HepG2 (cell line): Measurements from ENCODE around the gene DENND10. TPM values are rescaled to one million over a fixed set of nuclear protein-coding genes. Genes with fewer than 3 reads are reported as not detected.

Experiments used
- KLF12 ChIP-seq: sonication (generic); formaldehyde crosslinking; IDR thresholded peaks from 2 replicates; pipeline ENCODE4 v1.4.0; 2020; ENCODE audit warnings: missing genetic modification reagents, borderline replicate concordance
- KLF13 ChIP-seq: sonication (generic); formaldehyde crosslinking; IDR thresholded peaks from 2 replicates; pipeline ENCODE4 v1.4.0; 2020; ENCODE audit warnings: mild to moderate bottlenecking, missing genetic modification reagents
- MAFK ChIP-seq, 2 experiments: IDR thresholded peaks in 1 of 2; conservative IDR thresholded peaks in 1 of 2; 2 replicates each; pipeline ENCODE4 v1.6.1; 2011; ENCODE audit warnings: improper control_type of control experiment in 2 of 2, low read length in 2 of 2
- NFE2L1 ChIP-seq: sonication (generic); formaldehyde crosslinking; IDR thresholded peaks from 2 replicates; pipeline ENCODE4 v1.4.0; 2020; ENCODE audit warnings: missing genetic modification reagents, mild to moderate bottlenecking, borderline replicate concordance
- SMAD3 ChIP-seq: sonication (generic); formaldehyde crosslinking; IDR thresholded peaks from 2 replicates; pipeline ENCODE4 v1.4.0; 2020; ENCODE audit warnings: missing genetic modification reagents
- TBL1XR1 ChIP-seq: fragments of 150-350 bp; IDR thresholded peaks from 2 replicates; pipeline ENCODE4 v1.6.1; 2014; ENCODE audit warnings: borderline replicate concordance, low read length; ENCODE audit not compliant: partially characterized antibody
- TCF7L2 ChIP-seq: IDR thresholded peaks from 2 replicates; pipeline ENCODE4 v1.6.1; 2011; ENCODE audit warnings: mild to moderate bottlenecking, low read depth, low read length, moderate library complexity
- YEATS2 ChIP-seq: sonication (generic); formaldehyde crosslinking; IDR thresholded peaks from 2 replicates; pipeline ENCODE4 v1.4.0; 2020; ENCODE audit warnings: missing genetic modification reagents, borderline replicate concordance
- ZNF10 ChIP-seq: sonication (generic); formaldehyde crosslinking; IDR thresholded peaks from 2 replicates; pipeline ENCODE4 v1.4.0; 2020; ENCODE audit warnings: mild to moderate bottlenecking, low read depth, missing genetic modification reagents, borderline replicate concordance
- ZNF263 ChIP-seq: sonication (generic); formaldehyde crosslinking; IDR thresholded peaks from 2 replicates; pipeline ENCODE4 v1.4.0; 2020; ENCODE audit warnings: missing genetic modification reagents
- ZNF350 ChIP-seq: sonication (generic); formaldehyde crosslinking; IDR thresholded peaks from 2 replicates; pipeline ENCODE4 v1.4.0; 2020; ENCODE audit warnings: mild to moderate bottlenecking, low read depth, missing genetic modification reagents, borderline replicate concordance
- ZNF562 ChIP-seq: sonication (generic); formaldehyde crosslinking; IDR thresholded peaks from 2 replicates; pipeline ENCODE4 v1.8.0; 2022; ENCODE audit warnings: missing genetic modification reagents, borderline replicate concordance
- polyA plus RNA-seq, 8 experiments: library from polyadenylated mRNA; depleted of rRNA in 3 of 8; stranded (reverse) in 7 of 8; unstranded in 1 of 8; fragments of >200 nt; fragmentation: Illumina TruSeq in 4 of 8; extraction: Trizol in 4 of 8; gene quantifications; 2 replicates each; pipeline versions ENCODE4 v1.2.1 to v1.2.3, GENCODE V29; 2011 to 2016; ENCODE audit warnings: low read depth in 4 of 8, missing spikeins in 1 of 8, mixed read lengths in 1 of 8; ENCODE audit not compliant: insufficient read depth in 1 of 8
- total RNA-seq, 5 experiments: library from RNA; depleted of rRNA; stranded (reverse); fragments of >200 nt; fragmentation: Illumina TruSeq; extraction: Trizol; gene quantifications; 2 replicates each; pipeline ENCODE4 v1.2.3, GENCODE V29; 2016; ENCODE audit warnings: low read depth in 1 of 5
- TF ChIP-seq, protein P1 (sequence below): sonication (generic); formaldehyde crosslinking; IDR thresholded peaks from 2 replicates; pipeline ENCODE4 v1.5.1; 2020; ENCODE audit warnings: mild to moderate bottlenecking, missing genetic modification reagents
- TF ChIP-seq, protein P2 (sequence below): sonication (generic); formaldehyde crosslinking; conservative IDR thresholded peaks from 2 replicates; pipeline ENCODE4 v1.4.0; 2020; ENCODE audit warnings: missing genetic modification reagents
- TF ChIP-seq, protein P3 (sequence below): sonication (generic); formaldehyde crosslinking; conservative IDR thresholded peaks from 2 replicates; pipeline ENCODE4 v1.5.0; 2020; ENCODE audit warnings: missing genetic modification reagents
- TF ChIP-seq, protein P4 (sequence below): sonication (generic); formaldehyde crosslinking; IDR thresholded peaks from 2 replicates; pipeline ENCODE4 v1.4.0; 2020; ENCODE audit warnings: mild to moderate bottlenecking, missing genetic modification reagents
- TF ChIP-seq, protein P5 (sequence below): sonication (generic); formaldehyde crosslinking; IDR thresholded peaks from 2 replicates; pipeline ENCODE4 v1.4.0; 2020; ENCODE audit warnings: mild to moderate bottlenecking, missing genetic modification reagents
- TF ChIP-seq, protein P6 (sequence below): sonication (generic); formaldehyde crosslinking; IDR thresholded peaks from 2 replicates; pipeline ENCODE4 v1.9.0; 2022; ENCODE audit warnings: missing genetic modification reagents, mild to moderate bottlenecking, borderline replicate concordance

DENND10 gene
- total and polyA plus RNA-seq, 2 of the 13 experiments (the other 11 are each of a cell fraction or from before 2014, with no cell fraction given), result 43.7 to 78.8 TPM

DNA sequence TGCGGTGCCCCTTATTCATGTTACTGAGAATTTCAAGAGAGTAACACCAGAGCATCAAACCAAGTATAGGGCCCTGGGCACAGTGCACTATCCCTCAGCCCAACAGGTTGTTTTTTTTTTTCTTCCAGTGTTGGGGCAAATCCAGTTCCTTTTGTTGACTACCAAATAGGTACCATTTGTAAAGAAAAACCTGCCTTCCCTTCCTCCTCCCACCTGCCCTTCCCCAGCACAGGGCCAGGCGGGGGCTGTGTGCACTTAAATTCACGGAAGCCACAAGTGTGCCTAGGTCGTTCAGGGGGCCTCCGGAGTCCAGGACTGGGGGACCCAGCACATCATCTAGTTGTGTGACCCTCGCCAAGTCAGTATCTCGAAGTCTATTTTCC lies 62.2 kb downstream of the DENND10 start (continued):
- TF ChIP-seq, protein P1, sequence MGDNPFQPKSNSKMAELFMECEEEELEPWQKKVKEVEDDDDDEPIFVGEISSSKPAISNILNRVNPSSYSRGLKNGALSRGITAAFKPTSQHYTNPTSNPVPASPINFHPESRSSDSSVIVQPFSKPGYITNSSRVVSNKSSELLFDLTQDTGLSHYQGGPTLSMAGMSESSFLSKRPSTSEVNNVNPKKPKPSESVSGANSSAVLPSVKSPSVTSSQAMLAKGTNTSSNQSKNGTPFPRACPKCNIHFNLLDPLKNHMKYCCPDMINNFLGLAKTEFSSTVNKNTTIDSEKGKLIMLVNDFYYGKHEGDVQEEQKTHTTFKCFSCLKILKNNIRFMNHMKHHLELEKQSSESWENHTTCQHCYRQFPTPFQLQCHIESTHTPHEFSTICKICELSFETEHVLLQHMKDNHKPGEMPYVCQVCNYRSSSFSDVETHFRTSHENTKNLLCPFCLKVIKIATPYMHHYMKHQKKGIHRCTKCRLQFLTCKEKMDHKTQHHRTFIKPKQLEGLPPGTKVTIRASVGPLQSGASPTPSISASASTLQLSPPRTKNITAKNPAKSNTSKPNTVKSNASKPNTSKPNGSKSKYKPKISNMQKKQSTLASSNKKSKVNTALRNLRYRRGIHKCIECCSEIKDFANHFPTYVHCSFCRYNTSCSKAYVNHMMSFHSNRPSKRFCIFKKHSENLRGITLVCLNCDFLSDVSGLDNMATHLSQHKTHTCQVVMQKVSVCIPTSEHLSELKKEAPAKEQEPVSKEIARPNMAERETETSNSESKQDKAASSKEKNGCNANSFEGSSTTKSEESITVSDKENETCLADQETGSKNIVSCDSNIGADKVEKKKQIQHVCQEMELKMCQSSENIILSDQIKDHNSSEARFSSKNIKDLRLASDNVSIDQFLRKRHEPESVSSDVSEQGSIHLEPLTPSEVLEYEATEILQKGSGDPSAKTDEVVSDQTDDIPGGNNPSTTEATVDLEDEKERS (CRISPR knock-in tag), result no peak
- no peak for TF ChIP-seq SMAD3
- TF ChIP-seq KLF13 (CRISPR knock-in tag), result no peak
- TF ChIP-seq, protein P2, sequence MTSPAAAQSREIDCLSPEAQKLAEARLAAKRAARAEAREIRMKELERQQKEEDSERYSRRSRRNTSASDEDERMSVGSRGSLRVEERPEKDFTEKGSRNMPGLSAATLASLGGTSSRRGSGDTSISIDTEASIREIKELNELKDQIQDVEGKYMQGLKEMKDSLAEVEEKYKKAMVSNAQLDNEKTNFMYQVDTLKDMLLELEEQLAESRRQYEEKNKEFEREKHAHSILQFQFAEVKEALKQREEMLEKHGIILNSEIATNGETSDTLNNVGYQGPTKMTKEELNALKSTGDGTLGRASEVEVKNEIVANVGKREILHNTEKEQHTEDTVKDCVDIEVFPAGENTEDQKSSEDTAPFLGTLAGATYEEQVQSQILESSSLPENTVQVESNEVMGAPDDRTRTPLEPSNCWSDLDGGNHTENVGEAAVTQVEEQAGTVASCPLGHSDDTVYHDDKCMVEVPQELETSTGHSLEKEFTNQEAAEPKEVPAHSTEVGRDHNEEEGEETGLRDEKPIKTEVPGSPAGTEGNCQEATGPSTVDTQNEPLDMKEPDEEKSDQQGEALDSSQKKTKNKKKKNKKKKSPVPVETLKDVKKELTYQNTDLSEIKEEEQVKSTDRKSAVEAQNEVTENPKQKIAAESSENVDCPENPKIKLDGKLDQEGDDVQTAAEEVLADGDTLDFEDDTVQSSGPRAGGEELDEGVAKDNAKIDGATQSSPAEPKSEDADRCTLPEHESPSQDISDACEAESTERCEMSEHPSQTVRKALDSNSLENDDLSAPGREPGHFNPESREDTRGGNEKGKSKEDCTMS, result no peak
- TF ChIP-seq ZNF350 (CRISPR knock-in tag), result no peak
- TF ChIP-seq TCF7L2, result no peak
- TF ChIP-seq, protein P3, sequence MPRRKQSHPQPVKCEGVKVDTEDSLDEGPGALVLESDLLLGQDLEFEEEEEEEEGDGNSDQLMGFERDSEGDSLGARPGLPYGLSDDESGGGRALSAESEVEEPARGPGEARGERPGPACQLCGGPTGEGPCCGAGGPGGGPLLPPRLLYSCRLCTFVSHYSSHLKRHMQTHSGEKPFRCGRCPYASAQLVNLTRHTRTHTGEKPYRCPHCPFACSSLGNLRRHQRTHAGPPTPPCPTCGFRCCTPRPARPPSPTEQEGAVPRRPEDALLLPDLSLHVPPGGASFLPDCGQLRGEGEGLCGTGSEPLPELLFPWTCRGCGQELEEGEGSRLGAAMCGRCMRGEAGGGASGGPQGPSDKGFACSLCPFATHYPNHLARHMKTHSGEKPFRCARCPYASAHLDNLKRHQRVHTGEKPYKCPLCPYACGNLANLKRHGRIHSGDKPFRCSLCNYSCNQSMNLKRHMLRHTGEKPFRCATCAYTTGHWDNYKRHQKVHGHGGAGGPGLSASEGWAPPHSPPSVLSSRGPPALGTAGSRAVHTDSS, result no peak
- TF ChIP-seq NFE2L1 (CRISPR knock-in tag), result no peak
- TF ChIP-seq ZNF562 (CRISPR knock-in tag), result no peak
- no peak for TF ChIP-seq TBL1XR1
- TF ChIP-seq, protein P4, sequence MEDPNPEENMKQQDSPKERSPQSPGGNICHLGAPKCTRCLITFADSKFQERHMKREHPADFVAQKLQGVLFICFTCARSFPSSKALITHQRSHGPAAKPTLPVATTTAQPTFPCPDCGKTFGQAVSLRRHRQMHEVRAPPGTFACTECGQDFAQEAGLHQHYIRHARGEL (CRISPR knock-in tag), result no peak
- TF ChIP-seq ZNF10, result no peak
- TF ChIP-seq, protein P5, sequence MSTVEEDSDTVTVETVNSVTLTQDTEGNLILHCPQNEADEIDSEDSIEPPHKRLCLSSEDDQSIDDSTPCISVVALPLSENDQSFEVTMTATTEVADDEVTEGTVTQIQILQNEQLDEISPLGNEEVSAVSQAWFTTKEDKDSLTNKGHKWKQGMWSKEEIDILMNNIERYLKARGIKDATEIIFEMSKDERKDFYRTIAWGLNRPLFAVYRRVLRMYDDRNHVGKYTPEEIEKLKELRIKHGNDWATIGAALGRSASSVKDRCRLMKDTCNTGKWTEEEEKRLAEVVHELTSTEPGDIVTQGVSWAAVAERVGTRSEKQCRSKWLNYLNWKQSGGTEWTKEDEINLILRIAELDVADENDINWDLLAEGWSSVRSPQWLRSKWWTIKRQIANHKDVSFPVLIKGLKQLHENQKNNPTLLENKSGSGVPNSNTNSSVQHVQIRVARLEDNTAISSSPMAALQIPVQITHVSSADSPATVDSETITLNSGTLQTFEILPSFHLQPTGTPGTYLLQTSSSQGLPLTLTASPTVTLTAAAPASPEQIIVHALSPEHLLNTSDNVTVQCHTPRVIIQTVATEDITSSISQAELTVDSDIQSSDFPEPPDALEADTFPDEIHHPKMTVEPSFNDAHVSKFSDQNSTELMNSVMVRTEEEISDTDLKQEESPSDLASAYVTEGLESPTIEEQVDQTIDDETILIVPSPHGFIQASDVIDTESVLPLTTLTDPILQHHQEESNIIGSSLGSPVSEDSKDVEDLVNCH (CRISPR knock-in tag), result no peak
- TF ChIP-seq, protein P6, sequence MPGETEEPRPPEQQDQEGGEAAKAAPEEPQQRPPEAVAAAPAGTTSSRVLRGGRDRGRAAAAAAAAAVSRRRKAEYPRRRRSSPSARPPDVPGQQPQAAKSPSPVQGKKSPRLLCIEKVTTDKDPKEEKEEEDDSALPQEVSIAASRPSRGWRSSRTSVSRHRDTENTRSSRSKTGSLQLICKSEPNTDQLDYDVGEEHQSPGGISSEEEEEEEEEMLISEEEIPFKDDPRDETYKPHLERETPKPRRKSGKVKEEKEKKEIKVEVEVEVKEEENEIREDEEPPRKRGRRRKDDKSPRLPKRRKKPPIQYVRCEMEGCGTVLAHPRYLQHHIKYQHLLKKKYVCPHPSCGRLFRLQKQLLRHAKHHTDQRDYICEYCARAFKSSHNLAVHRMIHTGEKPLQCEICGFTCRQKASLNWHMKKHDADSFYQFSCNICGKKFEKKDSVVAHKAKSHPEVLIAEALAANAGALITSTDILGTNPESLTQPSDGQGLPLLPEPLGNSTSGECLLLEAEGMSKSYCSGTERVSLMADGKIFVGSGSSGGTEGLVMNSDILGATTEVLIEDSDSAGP (CRISPR knock-in tag), result 0 out of 2 replicates have a peak, but pooled peaks have one; percentile 11
- 0 out of 2 replicates have a peak, but pooled peaks have one; percentile 15 for TF ChIP-seq KLF12
- 0 out of 2 replicates have a peak, but pooled peaks have one; percentile 0 for TF ChIP-seq YEATS2 (CRISPR knock-in tag)
- no peak for TF ChIP-seq MAFK (conservative IDR thresholded peaks at IDR 0.05 in 1 of 2, IDR thresholded peaks at IDR 0.05 in 1 of 2; ENCODE audit: low read length in 2 of 2)
- no peak for TF ChIP-seq ZNF263 (CRISPR knock-in tag)
